Cardiac muscle cell (in vitro differentiated cells and primary cell): Measurements from ENCODE around the gene TMEM94. TPM values are rescaled to one million over a fixed set of nuclear protein-coding genes. Genes with fewer than 3 reads are reported as not detected.

Experiments used
- DNase-seq, 2 donors: peaks; one replicate each; pipeline versions ENCODE4 v3.0.0 to v3.0.0-alpha.2; 2010 to 2017; ENCODE audit warnings: low read depth in 1 of 2, low spot score in 1 of 2
- H3K27ac ChIP-seq: fragments of 200-600 bp; sonication (generic); 2 replicates; pipeline ENCODE4 v1.5.1; 2016
- H3K27me3 ChIP-seq: fragments of 200-600 bp; sonication (generic); 2 replicates; pipeline ENCODE4 v1.6.0; 2016; ENCODE audit warnings: control low read depth
- H3K36me3 ChIP-seq: fragments of 200-600 bp; sonication (generic); 2 replicates; pipeline ENCODE4 v1.5.1; 2016; ENCODE audit warnings: control low read depth
- H3K4me1 ChIP-seq: fragments of 200-600 bp; sonication (generic); 2 replicates; pipeline ENCODE4 v1.8.1; 2017; ENCODE audit warnings: low read depth, mild to moderate bottlenecking, mixed run types
- H3K4me3 ChIP-seq: fragments of 200-600 bp; sonication (generic); 2 replicates; pipeline ENCODE4 v1.5.1; 2016; ENCODE audit warnings: mild to moderate bottlenecking
- H3K9me3 ChIP-seq: fragments of 200-600 bp; sonication (generic); 2 replicates; pipeline ENCODE4 v1.5.1; 2017; ENCODE audit warnings: low read depth, mild to moderate bottlenecking, control low read depth
- polyA plus RNA-seq: library from polyadenylated mRNA; unstranded; fragments of >200 nt; fragmentation: Nextera tagmentation; extraction: Ambion mirVana; gene quantifications from 2 replicates; pipeline ENCODE4 v1.2.1, GENCODE V29; 2016
- total RNA-seq: library from RNA; depleted of rRNA; stranded (reverse); fragments of >200 nt; gene quantifications from 2 replicates; pipeline ENCODE4 v1.2.3, GENCODE V29; 2016
- TF ChIP-seq, protein P1 (sequence below): IDR thresholded peaks from 2 replicates; pipeline ENCODE4 v1.5.1; 2012; ENCODE audit warnings: low read depth, mild to moderate bottlenecking, low read length

The TMEM94 gene
- total and polyA plus RNA-seq, 2 experiments from 2014 or later = 74.2 to 105 TPM

DNA sequence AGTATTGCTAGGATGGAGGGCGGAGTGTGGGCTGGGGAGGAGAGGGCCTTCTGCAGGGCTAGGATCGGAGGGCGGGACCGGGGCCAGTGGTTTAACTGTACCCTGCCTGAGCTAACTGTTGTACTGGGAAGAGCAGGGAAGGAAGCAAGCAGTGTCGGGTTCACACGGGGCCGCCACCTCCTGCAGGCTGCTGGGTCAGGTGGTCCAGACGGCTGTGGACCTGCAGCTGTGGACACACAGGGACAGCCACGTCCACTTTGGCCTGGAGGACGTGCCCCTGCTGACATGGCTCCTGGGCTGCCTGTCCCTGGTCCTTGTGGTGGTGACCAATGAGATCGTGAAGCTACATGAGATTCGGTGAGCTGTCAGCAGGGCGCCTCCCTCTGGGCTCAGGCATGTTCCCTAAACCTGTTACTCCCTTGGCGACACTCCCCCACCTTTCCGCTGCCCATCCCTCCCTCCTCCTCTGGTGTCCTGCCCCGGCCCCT is 42.3 kb downstream of the TMEM94 start:
- Histone ChIP-seq H3K4me3 (no peak overlapping the region), H3K27me3 (no peaks in the 10 kb centered on the region), H3K9me3 (no peaks in the 10 kb centered on the region), H3K27ac (peak overlapping the region; percentile 60), H3K36me3 (peaks cover 19% of the 10 kb centered on the region), H3K4me1 (no peaks in the 10 kb centered on the region)
- DNase-seq = peak in 1 of 2 donors; percentile 11
- TF ChIP-seq, protein P1, sequence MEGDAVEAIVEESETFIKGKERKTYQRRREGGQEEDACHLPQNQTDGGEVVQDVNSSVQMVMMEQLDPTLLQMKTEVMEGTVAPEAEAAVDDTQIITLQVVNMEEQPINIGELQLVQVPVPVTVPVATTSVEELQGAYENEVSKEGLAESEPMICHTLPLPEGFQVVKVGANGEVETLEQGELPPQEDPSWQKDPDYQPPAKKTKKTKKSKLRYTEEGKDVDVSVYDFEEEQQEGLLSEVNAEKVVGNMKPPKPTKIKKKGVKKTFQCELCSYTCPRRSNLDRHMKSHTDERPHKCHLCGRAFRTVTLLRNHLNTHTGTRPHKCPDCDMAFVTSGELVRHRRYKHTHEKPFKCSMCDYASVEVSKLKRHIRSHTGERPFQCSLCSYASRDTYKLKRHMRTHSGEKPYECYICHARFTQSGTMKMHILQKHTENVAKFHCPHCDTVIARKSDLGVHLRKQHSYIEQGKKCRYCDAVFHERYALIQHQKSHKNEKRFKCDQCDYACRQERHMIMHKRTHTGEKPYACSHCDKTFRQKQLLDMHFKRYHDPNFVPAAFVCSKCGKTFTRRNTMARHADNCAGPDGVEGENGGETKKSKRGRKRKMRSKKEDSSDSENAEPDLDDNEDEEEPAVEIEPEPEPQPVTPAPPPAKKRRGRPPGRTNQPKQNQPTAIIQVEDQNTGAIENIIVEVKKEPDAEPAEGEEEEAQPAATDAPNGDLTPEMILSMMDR = no peak

DNA sequence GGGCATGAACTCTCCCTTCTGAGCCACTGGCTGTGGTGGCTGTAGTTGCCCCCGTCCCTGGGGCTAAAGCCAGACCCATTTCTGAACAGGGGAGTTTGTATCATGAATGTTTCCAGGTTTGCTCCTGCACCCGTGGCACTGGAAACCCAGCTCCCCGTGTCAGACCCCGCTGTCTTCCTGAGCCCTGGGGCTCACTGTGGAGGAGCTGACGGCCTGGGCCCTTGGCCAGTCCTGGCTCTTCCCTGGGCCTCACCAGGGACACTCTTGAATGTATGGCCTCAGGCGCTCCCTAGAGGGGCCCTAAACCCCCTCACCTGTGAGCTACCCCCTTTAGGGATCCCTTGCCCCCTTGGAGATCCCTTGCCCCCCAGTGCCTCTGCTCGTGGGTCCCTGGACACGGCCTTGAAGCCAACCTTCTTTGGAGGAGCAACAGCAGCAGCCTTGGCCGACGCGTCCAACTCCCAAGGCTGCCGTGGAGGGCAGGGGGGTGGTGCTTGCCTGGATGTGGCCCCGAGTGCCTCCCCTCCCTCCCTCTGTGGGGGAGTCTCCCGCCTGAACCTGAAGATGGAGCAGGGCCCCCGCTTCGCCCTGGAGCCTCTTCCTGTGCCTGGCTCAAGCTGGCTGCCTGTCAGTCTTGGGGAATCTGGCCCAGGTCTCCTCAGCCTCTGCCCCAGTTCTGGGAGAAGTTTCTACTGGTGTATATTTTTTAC is 43.0 kb downstream of the TMEM94 start:
- Histone ChIP-seq H3K4me1 (no peaks in the 10 kb centered on the region), H3K9me3 (no peaks in the 10 kb centered on the region), H3K27ac (peak overlapping the region; percentile 60), H3K4me3 (no peak overlapping the region), H3K27me3 (no peaks in the 10 kb centered on the region), H3K36me3 (peaks cover 20% of the 10 kb centered on the region)
- TF ChIP-seq, protein P1 = no peak
- peak in 1 of 2 donors; percentile 53 for DNase-seq

DNA sequence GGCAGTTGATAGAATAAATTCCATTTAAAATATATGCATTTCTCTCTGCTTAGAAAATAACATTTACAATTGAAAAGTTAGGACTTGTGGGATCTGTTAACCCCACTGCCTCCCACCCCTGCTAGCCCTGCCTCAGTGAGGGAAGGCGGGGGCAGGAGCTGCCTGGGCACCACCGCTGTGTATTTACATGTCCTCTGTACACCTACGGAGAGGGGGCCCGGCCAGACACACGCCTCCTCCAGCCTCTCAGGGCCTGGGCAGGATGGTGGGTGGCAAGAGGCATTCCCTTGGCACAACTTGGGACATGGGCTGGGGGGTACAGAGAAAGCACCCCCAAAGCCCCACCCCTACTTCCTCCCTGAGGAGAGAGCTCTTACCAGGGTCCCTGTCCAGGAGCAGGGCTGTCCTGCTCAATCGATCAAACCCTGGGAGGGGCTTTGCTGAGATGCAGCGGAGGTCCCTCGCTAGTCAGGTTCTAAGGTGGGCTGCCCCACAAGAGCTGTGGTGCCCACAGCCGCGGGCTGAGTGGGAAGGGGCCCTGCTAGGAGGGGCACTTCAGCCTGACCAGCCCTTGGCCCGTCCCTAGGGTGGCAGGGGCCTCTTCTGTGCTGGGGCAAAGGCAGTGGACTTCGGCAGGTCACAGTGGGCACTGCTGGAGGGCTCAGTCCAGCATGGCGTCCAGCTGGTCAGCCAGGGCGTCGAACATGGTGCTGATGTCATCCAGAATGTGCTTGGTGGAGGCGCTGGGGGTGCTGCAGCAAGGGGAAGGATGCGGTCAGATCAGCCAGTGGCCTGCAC is 44.2 kb downstream of the TMEM94 start:
- H3K27ac ChIP-seq = no peak overlapping the region
- H3K9me3 ChIP-seq = no peaks in the 10 kb centered on the region
- DNase-seq = no peak
- no peaks in the 10 kb centered on the region for H3K4me1 ChIP-seq
- H3K27me3 ChIP-seq = no peaks in the 10 kb centered on the region
- TF ChIP-seq, protein P1 = no peak
- H3K36me3 ChIP-seq = peaks cover 20% of the 10 kb centered on the region
- H3K4me3 ChIP-seq = no peak overlapping the region

DNA sequence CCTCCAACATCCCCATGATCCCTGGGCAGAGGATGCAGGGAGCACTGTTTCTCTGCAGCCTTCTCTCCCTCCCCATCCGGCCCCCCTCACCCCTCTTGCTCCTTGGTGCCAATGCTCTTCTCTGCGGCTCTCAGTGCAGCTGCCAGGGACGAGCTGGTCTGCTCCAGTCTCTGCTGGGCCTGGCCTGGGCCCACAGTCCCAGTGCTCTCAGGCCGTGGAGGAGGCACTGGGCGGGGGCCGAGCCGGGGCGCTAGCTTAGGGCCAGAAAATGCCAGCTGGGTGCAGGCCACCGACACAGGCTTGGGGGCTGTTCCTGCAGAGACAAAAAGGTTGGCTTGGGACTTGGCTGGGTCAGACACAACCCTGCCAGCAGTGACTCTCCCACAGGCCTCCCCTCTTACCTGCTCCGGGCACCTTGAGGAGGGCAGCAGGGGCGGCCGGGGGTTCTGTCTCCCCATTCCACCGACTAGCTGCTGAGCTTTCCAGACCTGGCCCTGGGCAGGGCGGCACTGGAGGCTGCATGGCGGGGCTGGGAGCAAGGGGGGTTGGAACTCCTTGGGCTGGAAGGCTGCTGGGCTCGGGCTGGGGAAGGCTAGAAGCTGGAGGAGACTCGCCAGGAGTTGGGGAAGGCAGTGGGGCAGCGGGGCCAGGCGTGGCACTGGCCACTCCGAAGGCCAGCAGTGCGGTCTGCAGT is 45.1 kb downstream of the TMEM94 start:
- H3K36me3 ChIP-seq = peaks cover 24% of the 10 kb centered on the region
- H3K9me3 ChIP-seq = no peaks in the 10 kb centered on the region
- H3K4me3 ChIP-seq = no peak overlapping the region
- peak overlapping the region; percentile 34 for H3K27ac ChIP-seq
- H3K4me1 ChIP-seq = no peaks in the 10 kb centered on the region
- TF ChIP-seq, protein P1 = no peak
- H3K27me3 ChIP-seq = no peaks in the 10 kb centered on the region
- no peak for DNase-seq

DNA sequence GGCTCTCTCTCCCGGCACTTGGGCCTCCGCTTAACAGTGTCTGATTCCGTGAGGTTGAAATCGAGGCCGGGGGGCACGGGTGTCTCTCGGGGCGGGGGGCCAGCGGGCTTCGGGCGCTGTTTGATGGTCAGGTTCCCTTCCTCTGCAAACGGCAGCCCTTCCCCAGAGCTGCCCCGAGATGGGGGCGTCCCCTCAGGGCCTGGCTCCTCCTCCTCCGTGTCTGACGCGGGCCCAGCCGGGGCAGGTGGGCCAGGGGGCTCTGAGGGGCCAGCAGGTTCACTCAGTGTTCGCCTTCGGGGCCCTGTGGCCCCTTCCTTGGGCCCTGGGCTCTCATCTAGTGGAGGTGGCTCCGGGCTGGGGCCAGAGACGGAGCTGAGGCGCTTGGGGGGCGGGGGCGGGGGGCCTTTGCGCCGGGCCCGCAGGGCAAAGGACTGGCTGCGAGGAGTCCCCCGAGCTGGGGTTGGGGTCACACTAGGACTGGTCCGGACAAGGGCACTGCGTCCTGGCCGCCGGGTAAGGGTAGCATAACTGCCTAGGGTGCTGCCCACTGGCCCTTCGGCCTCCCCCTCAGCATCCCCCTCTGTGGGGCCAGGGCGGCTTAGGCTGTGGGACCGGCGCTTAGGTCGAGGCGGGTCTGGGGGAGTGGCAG is 45.8 kb downstream of the TMEM94 start:
- TF ChIP-seq, protein P1 = no peak
- Histone ChIP-seq H3K36me3 (peaks cover 27% of the 10 kb centered on the region), H3K9me3 (no peaks in the 10 kb centered on the region), H3K27me3 (no peaks in the 10 kb centered on the region), H3K4me1 (no peaks in the 10 kb centered on the region), H3K27ac (no peak overlapping the region), H3K4me3 (no peak overlapping the region)
- DNase-seq = no peak
